A549 (cell line): ENCODE measurements around the gene PIGC. TPM values are rescaled to one million over a fixed set of nuclear protein-coding genes. Genes with fewer than 3 reads are reported as not detected.

ENCODE experiments used
- ATAC-seq, 2 experiments: fragments of 200-7000 bp in 1 of 2; fragments of >200 bp in 1 of 2; cut with Nextera tagmentation in 1 of 2; cut with Tn5 transposase in 1 of 2; 3 replicates each; pipeline versions ENCODE4 v1.8.0 to v1.9.1; 2018 to 2020; ENCODE audit warnings: mild to moderate bottlenecking in 1 of 2, moderate library complexity in 1 of 2
- CTCF ChIA-PET: fragments of 300-600 bp; sonication (Branson Sonifier 250); formaldehyde crosslinking; extraction: SDS; loops from one replicate; lab custom pipeline; 2021; ENCODE audit warnings: antibody characterized with exemption, inconsistent platforms; lab: Yijun Ruan, JAX
- POLR2A ChIA-PET: fragments of 350-600 bp; formaldehyde crosslinking; extraction: SDS; loops from one replicate; lab custom pipeline; 2021; ENCODE audit warnings: antibody characterized with exemption, inconsistent platforms; lab: Yijun Ruan, JAX
- DNase-seq, 2 experiments: peaks; one replicate each; pipeline versions ENCODE4 v3.0.0 to v3.0.0-alpha.2; 2011 to 2016; ENCODE audit warnings: low read depth in 1 of 2, low spot score in 1 of 2
- FAIRE-seq: peaks from 2 replicates; lab custom pipeline; 2011; peaks lifted over from hg19 to GRCh38; lab: Jason Lieb, UNC
- H3K27ac ChIP-seq, 2 experiments: fragments of >200 bp; sonication (Bioruptor Twin); formaldehyde crosslinking; 3 replicates each; pipeline ENCODE4 v1.5.1; 2016 to 2017
- H3K4me1 ChIP-seq: fragments of >200 bp; sonication (Bioruptor Twin); formaldehyde crosslinking; 3 replicates; pipeline ENCODE4 v1.6.1; 2016
- H3K4me2 ChIP-seq: fragments of >200 bp; sonication (Bioruptor Twin); formaldehyde crosslinking; 3 replicates; pipeline ENCODE4 v1.6.1; 2016
- H3K4me3 ChIP-seq: fragments of >200 bp; sonication (Bioruptor Twin); formaldehyde crosslinking; 3 replicates; pipeline ENCODE4 v1.5.1; 2016
- H3K9me3 ChIP-seq: fragments of >200 bp; sonication (Bioruptor Twin); formaldehyde crosslinking; 3 replicates; pipeline ENCODE4 v1.6.1; 2016
- BHLHE40 ChIP-seq: IDR thresholded peaks from 2 replicates; pipeline ENCODE4 v1.6.1; 2012; ENCODE audit warnings: low read depth, low read length, inconsistent platforms
- CBX8 ChIP-seq: fragments of 200-600 bp; sonication (generic); IDR thresholded peaks from 2 replicates; pipeline ENCODE4 v1.6.1; 2016
- CEBPB ChIP-seq, 2 experiments: fragments of >200 bp in 1 of 2; sonication (Bioruptor Twin) in 1 of 2; formaldehyde crosslinking in 1 of 2; IDR thresholded peaks; 2 replicates each; pipeline ENCODE4 v1.6.1; 2012 to 2016
- CHD4 ChIP-seq: fragments of 200-600 bp; sonication (generic); IDR thresholded peaks from 2 replicates; pipeline ENCODE4 v1.6.1; 2016; ENCODE audit warnings: antibody characterized with exemption, mild to moderate bottlenecking, borderline replicate concordance
- ESRRA ChIP-seq: fragments of 150-350 bp; IDR thresholded peaks from 2 replicates; pipeline ENCODE4 v1.6.1; 2014; ENCODE audit warnings: mild to moderate bottlenecking, low read length, borderline replicate concordance
- FOSB ChIP-seq: fragments of 250-450 bp; sonication (Bioruptor Pico); IDR thresholded peaks from 2 replicates; pipeline ENCODE4 v1.5.0; 2020; ENCODE audit warnings: mild to moderate bottlenecking, moderate library complexity
- FOSL2 ChIP-seq, 2 experiments: fragments of 450-650 bp in 1 of 2; fragments of >200 bp in 1 of 2; sonication (Bioruptor Twin) in 1 of 2; formaldehyde crosslinking; IDR thresholded peaks; 2 replicates each; pipeline versions ENCODE4 v1.5.0 to v1.6.1; 2016 to 2020; ENCODE audit warnings: mild to moderate bottlenecking in 1 of 2, moderate library complexity in 1 of 2
- GATA3 ChIP-seq: IDR thresholded peaks from 2 replicates; pipeline ENCODE4 v1.6.1; 2012; ENCODE audit warnings: borderline replicate concordance
- HDAC2 ChIP-seq: fragments of 200-600 bp; sonication (generic); IDR thresholded peaks from 2 replicates; pipeline ENCODE4 v1.6.1; 2016
- HOXB5 ChIP-seq: fragments of 250-450 bp; sonication (Bioruptor Pico); IDR thresholded peaks from 2 replicates; pipeline ENCODE4 v1.5.0; 2020; ENCODE audit warnings: mild to moderate bottlenecking, moderate library complexity
- JUNB ChIP-seq: fragments of >200 bp; sonication (Bioruptor Twin); formaldehyde crosslinking; IDR thresholded peaks from 2 replicates; pipeline ENCODE4 v1.6.1; 2016
- KDM1A ChIP-seq: fragments of 200-600 bp; sonication (generic); IDR thresholded peaks from 2 replicates; pipeline ENCODE4 v1.6.1; 2016; ENCODE audit warnings: low read depth, mild to moderate bottlenecking
- KDM5A ChIP-seq: fragments of 200-600 bp; sonication (generic); IDR thresholded peaks from 2 replicates; pipeline ENCODE4 v1.6.1; 2016; ENCODE audit warnings: antibody characterized with exemption, mild to moderate bottlenecking
- MAFK ChIP-seq: fragments of 450-650 bp; IDR thresholded peaks from 2 replicates; pipeline ENCODE4 v1.6.1; 2014; ENCODE audit not compliant: partially characterized antibody
- MYC ChIP-seq: IDR thresholded peaks from 2 replicates; pipeline ENCODE4 v1.6.1; 2012; ENCODE audit warnings: mild to moderate bottlenecking, inconsistent platforms, low read length, improper control_type of control experiment, borderline replicate concordance
- PBX3 ChIP-seq: IDR thresholded peaks from 2 replicates; pipeline ENCODE4 v1.6.1; 2012
- RAD21 ChIP-seq, 2 experiments: fragments of >200 bp in 1 of 2; sonication (Bioruptor Twin) in 1 of 2; formaldehyde crosslinking in 1 of 2; IDR thresholded peaks in 1 of 2; conservative IDR thresholded peaks in 1 of 2; 2 replicates in 1 of 2; 3 replicates in 1 of 2; pipeline ENCODE4 v1.6.1; 2012 to 2018; ENCODE audit warnings: inconsistent platforms in 1 of 2
- RFX5 ChIP-seq: fragments of 450-650 bp; IDR thresholded peaks from 2 replicates; pipeline ENCODE4 v1.7.1; 2014; ENCODE audit warnings: antibody characterized with exemption, mild to moderate bottlenecking, moderate library complexity
- RNF2 ChIP-seq: fragments of 200-600 bp; sonication (generic); IDR thresholded peaks from 2 replicates; pipeline ENCODE4 v1.6.1; 2016; ENCODE audit warnings: low read depth, mild to moderate bottlenecking, antibody characterized with exemption, moderate library complexity, borderline replicate concordance
- SREBF2 ChIP-seq: fragments of 450-650 bp; IDR thresholded peaks from 2 replicates; pipeline ENCODE4 v1.6.1; 2014; ENCODE audit warnings: mild to moderate bottlenecking, moderate library complexity
- USF2 ChIP-seq: fragments of 450-650 bp; IDR thresholded peaks from 2 replicates; pipeline ENCODE4 v1.6.1; 2014; ENCODE audit warnings: antibody characterized with exemption
- ZSCAN20 ChIP-seq: fragments of 250-450 bp; sonication (Bioruptor Pico); IDR thresholded peaks from 2 replicates; pipeline ENCODE4 v1.8.0; 2022; ENCODE audit warnings: mild to moderate bottlenecking, moderate library complexity
- WGBS: methylation state at CpG from one replicate; pipeline ENCODE4 v1.1.6; 2017; ENCODE audit errors: missing lambda C conversion rate; 5-methylcytosine and 5-hydroxymethylcytosine counted together
- polyA plus RNA-seq, 4 experiments: library from polyadenylated mRNA; depleted of rRNA in 3 of 4; stranded (reverse); fragments of >200 nt; fragmentation: RNase III in 1 of 4; extraction: RNeasy Plus Mini Kit Qiagen cat#74134 plus additional on column Dnase treatment in 1 of 4; gene quantifications; 2 replicates in 3 of 4; 3 replicates in 1 of 4; pipeline ENCODE4 v1.2.3, GENCODE V29; 2011 to 2017
- TF ChIP-seq, protein P1 (sequence below): IDR thresholded peaks from 2 replicates; pipeline ENCODE4 v1.6.1; 2012
- TF ChIP-seq, protein P2 (sequence below): fragments of 250-450 bp; sonication (Bioruptor Pico); IDR thresholded peaks from 2 replicates; pipeline ENCODE4 v1.5.0; 2020; ENCODE audit warnings: low read depth, mild to moderate bottlenecking, moderate library complexity

PIGC gene
- polyA plus RNA-seq, 2 of the 4 experiments (the other 2 are of a cell fraction), result 30.7 to 50.0 TPM

DNA sequence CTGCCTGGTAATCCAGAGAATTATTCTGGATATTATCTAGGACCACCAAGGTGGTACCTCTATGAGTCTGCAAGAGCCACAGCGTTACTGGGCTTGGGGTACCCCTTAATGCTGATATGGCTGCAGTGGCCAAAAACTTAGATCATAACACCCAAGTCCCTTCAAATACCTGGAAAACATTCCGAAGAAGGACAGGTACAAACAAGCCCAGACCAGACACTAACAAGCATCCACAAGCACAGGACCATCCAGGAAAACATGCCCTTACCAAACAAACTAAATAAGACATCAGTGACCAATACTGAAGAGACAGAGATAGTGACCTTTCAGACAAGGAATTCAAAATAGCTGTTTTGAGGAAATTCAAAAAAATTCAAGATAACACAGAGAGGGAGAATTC is 20.5 kb downstream of the PIGC start:
- Histone ChIP-seq H3K4me3 (no peak overlapping the region), H3K9me3 (no peaks in the 10 kb centered on the region), H3K27ac (no peak overlapping the region), H3K4me1 (no peaks in the 10 kb centered on the region), H3K4me2 (no peak overlapping the region)
- FAIRE-seq, result no peak
- no peak for ATAC-seq
- TF ChIP-seq SREBF2 (no peak), CHD4 (no peak), MAFK (no peak), KDM1A (no peak), FOSB (no peak), KDM5A (no peak), RFX5 (no peak), ESRRA (no peak), ZSCAN20 (CRISPR knock-in tag) (no peak), RNF2 (no peak), CBX8 (no peak), CEBPB (IDR thresholded peaks at IDR 0.05) (no peak), RAD21 (conservative IDR thresholded peaks at IDR 0.05 in 1 of 2, IDR thresholded peaks at IDR 0.05 in 1 of 2) (no peak), USF2 (no peak), FOSL2 (IDR thresholded peaks at IDR 0.05) (no peak), FOSL2 (CRISPR knock-in tag; IDR thresholded peaks at IDR 0.05) (no peak), BHLHE40 (no peak)
- TF ChIP-seq, protein P1, sequence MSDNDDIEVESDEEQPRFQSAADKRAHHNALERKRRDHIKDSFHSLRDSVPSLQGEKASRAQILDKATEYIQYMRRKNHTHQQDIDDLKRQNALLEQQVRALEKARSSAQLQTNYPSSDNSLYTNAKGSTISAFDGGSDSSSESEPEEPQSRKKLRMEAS, result no peak
- no peak for DNase-seq
- WGBS, result 88% methylated on average over 2 of the region's 2 CpGs
- ChIA-PET POLR2A (no interaction called here), CTCF (interaction anchor here (1.3 to 3.2 kb wide), 2 partner anchors 421 to 623 kb away, joined by 6 to 13 read pairs; no protein-coding TSS in a partner anchor)

GRCh38 chr1:172421974-172422604 is 21.8 kb downstream of the PIGC start:
- TF ChIP-seq HOXB5 (CRISPR knock-in tag) (no peak), JUNB (no peak), GATA3 (no peak), SREBF2 (no peak), PBX3 (no peak), MYC (no peak), HDAC2 (no peak)
- TF ChIP-seq, protein P2, sequence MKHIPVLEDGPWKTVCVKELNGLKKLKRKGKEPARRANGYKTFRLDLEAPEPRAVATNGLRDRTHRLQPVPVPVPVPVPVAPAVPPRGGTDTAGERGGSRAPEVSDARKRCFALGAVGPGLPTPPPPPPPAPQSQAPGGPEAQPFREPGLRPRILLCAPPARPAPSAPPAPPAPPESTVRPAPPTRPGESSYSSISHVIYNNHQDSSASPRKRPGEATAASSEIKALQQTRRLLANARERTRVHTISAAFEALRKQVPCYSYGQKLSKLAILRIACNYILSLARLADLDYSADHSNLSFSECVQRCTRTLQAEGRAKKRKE (CRISPR knock-in tag), result no peak
- FAIRE-seq, result no peak
- no peak for ATAC-seq
- DNase-seq, result no peak
- H3K4me1 ChIP-seq, result 0 out of 3 replicates have a peak, but pooled peaks cover 4% of the 10 kb centered on the region
- CTCF ChIA-PET, result no interaction called here
- POLR2A ChIA-PET, result no interaction called here
- no peaks in the 10 kb centered on the region for H3K9me3 ChIP-seq
- no peak overlapping the region for H3K4me3 ChIP-seq
- WGBS, result 65% methylated on average over 4 of the region's 5 CpGs
- H3K4me2 ChIP-seq, result no peak overlapping the region
- H3K27ac ChIP-seq, result no peak overlapping the region
